H1 (cell line): ENCODE data around the gene ACTR5. TPM values are rescaled to one million over a fixed set of nuclear protein-coding genes. Genes with fewer than 3 reads are reported as not detected.

Experiments used
- ATF2 ChIP-seq: IDR thresholded peaks from 2 replicates; pipeline ENCODE4 v1.6.1; 2012; ENCODE audit warnings: low read length, inconsistent platforms
- BCL11A ChIP-seq, 2 experiments: IDR thresholded peaks; one replicate each; pipeline ENCODE4 v1.6.1; 2011; ENCODE audit warnings: low read depth in 2 of 2, low read length in 2 of 2, mild to moderate bottlenecking in 2 of 2
- EP300 ChIP-seq, 2 experiments: IDR thresholded peaks; 1 replicate in 1 of 2; 2 replicates in 1 of 2; pipeline ENCODE4 v1.6.1; 2011 to 2012; ENCODE audit warnings: low read depth in 2 of 2, low read length in 2 of 2, mild to moderate bottlenecking in 2 of 2, borderline replicate concordance in 1 of 2, inconsistent platforms in 1 of 2, moderate library complexity in 1 of 2
- FOSL1 ChIP-seq: IDR thresholded peaks from 2 replicates; pipeline ENCODE4 v1.6.1; 2011; ENCODE audit warnings: mild to moderate bottlenecking, low read depth, low read length, moderate library complexity; ENCODE audit not compliant: insufficient read depth
- GABPA ChIP-seq: IDR thresholded peaks from 2 replicates; pipeline ENCODE4 v1.6.1; 2011; ENCODE audit warnings: mild to moderate bottlenecking, low read length, moderate library complexity, borderline replicate concordance; ENCODE audit not compliant: insufficient read depth
- GTF2F1 ChIP-seq: IDR thresholded peaks from 2 replicates; pipeline ENCODE4 v1.6.1; 2012; ENCODE audit warnings: low read depth, low read length, improper control_type of control experiment, borderline replicate concordance
- MAFK ChIP-seq: IDR thresholded peaks from 2 replicates; pipeline ENCODE4 v1.6.1; 2012; ENCODE audit warnings: low read depth, mild to moderate bottlenecking, improper control_type of control experiment, low read length
- NRF1 ChIP-seq: IDR thresholded peaks from 2 replicates; pipeline ENCODE4 v1.6.1; 2011; ENCODE audit warnings: mild to moderate bottlenecking, low read depth, low read length, improper control_type of control experiment
- POLR2AphosphoS5 ChIP-seq: IDR thresholded peaks from 2 replicates; pipeline ENCODE4 v1.6.1; 2011; ENCODE audit warnings: low read depth, low read length
- RFX5 ChIP-seq: IDR thresholded peaks from 2 replicates; pipeline ENCODE4 v1.6.1; 2011; ENCODE audit warnings: low read depth, low read length, improper control_type of control experiment, borderline replicate concordance
- RNF2 ChIP-seq: fragments of 200-900, 300-1000 bp; sonication (generic); IDR thresholded peaks from 2 replicates; pipeline ENCODE4 v1.7.1; 2016; ENCODE audit warnings: borderline replicate concordance, low read depth, mild to moderate bottlenecking, antibody characterized with exemption, low read length; ENCODE audit not compliant: poor library complexity, severe bottlenecking; ENCODE audit errors: missing control alignments
- SIN3A ChIP-seq, 2 experiments: IDR thresholded peaks in 1 of 2; conservative IDR thresholded peaks in 1 of 2; 2 replicates each; pipeline ENCODE4 v1.6.1; 2011 to 2012; ENCODE audit warnings: low read length in 2 of 2, improper control_type of control experiment in 1 of 2, low read depth in 1 of 2, mild to moderate bottlenecking in 1 of 2
- SIX5 ChIP-seq: IDR thresholded peaks from 2 replicates; pipeline ENCODE4 v1.6.1; 2011; ENCODE audit warnings: mild to moderate bottlenecking, low read depth, low read length
- SP2 ChIP-seq: IDR thresholded peaks from 2 replicates; pipeline ENCODE4 v1.6.1; 2012; ENCODE audit warnings: mild to moderate bottlenecking, low read length, inconsistent platforms
- SRF ChIP-seq: IDR thresholded peaks from 2 replicates; pipeline ENCODE4 v1.6.1; 2011; ENCODE audit warnings: mild to moderate bottlenecking, low read depth, low read length, moderate library complexity
- TAF7 ChIP-seq: optimal IDR thresholded peaks from 2 replicates; pipeline ENCODE3; 2011; ENCODE audit warnings: low read depth, mild to moderate bottlenecking, inconsistent platforms, low read length, moderate library complexity, borderline replicate concordance
- TBP ChIP-seq: IDR thresholded peaks from 2 replicates; pipeline ENCODE4 v1.6.1; 2011; ENCODE audit warnings: low read depth, low read length, improper control_type of control experiment
- YY1 ChIP-seq: IDR thresholded peaks from 2 replicates; pipeline ENCODE4 v1.6.1; 2011; ENCODE audit warnings: low read depth, mild to moderate bottlenecking, low read length
- polyA plus RNA-seq, 7 experiments: library from polyadenylated mRNA; depleted of rRNA in 3 of 7; stranded (reverse) in 5 of 7; unstranded in 2 of 7; fragments of >200 nt in 5 of 7; fragments of 200-250 nt in 2 of 7; gene quantifications; 1 replicate in 5 of 7; 2 replicates in 1 of 7; 4 replicates in 1 of 7; pipeline versions ENCODE4 v1.2.1 to v1.2.3, GENCODE V29; 2011 to 2013; ENCODE audit warnings: missing spikeins in 2 of 7, mixed read lengths in 2 of 7
- total RNA-seq: library from RNA; stranded (reverse); fragmentation: NEBNext Ultra II Directional; extraction: Animal tissue kit (Norgen Biotek cat#: 25700); gene quantifications from 2 replicates; pipeline ENCODE4 v1.2.1, GENCODE V29; 2021
- TF ChIP-seq, protein P1 (sequence below): IDR thresholded peaks from 2 replicates; pipeline ENCODE4 v1.6.1; 2011; ENCODE audit warnings: low read length, improper control_type of control experiment

ACTR5 gene
- total and polyA plus RNA-seq, 2 of the 8 experiments (the other 6 are each of a cell fraction or from before 2014, with no cell fraction given), result 10.4 to 14.4 TPM

GRCh38 chr20:38726804-38727606 is 21.3 kb upstream of the ACTR5 start (continued):
- TF ChIP-seq SIX5, result no peak
- TF ChIP-seq MAFK, result no peak
- TF ChIP-seq, protein P1, sequence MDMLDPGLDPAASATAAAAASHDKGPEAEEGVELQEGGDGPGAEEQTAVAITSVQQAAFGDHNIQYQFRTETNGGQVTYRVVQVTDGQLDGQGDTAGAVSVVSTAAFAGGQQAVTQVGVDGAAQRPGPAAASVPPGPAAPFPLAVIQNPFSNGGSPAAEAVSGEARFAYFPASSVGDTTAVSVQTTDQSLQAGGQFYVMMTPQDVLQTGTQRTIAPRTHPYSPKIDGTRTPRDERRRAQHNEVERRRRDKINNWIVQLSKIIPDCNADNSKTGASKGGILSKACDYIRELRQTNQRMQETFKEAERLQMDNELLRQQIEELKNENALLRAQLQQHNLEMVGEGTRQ, result no peak
- peak; percentile 51; the same call in 1 of the 2 replicates for TF ChIP-seq RFX5
- TF ChIP-seq TBP, result peak; percentile 54; the same call in 1 of the 2 replicates
- peak in 1 of 2 experiments; percentile 52; a peak in 1 of 4 replicates for TF ChIP-seq SIN3A (conservative IDR thresholded peaks at IDR 0.05 in 1 of 2, IDR thresholded peaks at IDR 0.05 in 1 of 2; ENCODE audit: low read depth in 1 of 2, low read length in 2 of 2)
- no peak for TF ChIP-seq GABPA
- no peak for TF ChIP-seq GTF2F1
- TF ChIP-seq ATF2, result no peak
- TF ChIP-seq FOSL1, result no peak
- no peak for TF ChIP-seq TAF7
- TF ChIP-seq SRF, result no peak
- no peak for TF ChIP-seq RNF2
- TF ChIP-seq SP2, result no peak
- 0 out of 2 replicates have a peak, but pooled peaks have one; percentile 11 for TF ChIP-seq YY1
- no peak for TF ChIP-seq EP300 (IDR thresholded peaks at IDR 0.05; ENCODE audit: borderline replicate concordance in 1 of 2, low read depth in 2 of 2, low read length in 2 of 2)
- no peak for TF ChIP-seq POLR2AphosphoS5
- no peak for TF ChIP-seq BCL11A (IDR thresholded peaks at IDR 0.05; ENCODE audit: low read depth in 2 of 2, low read length in 2 of 2)
- no peak for TF ChIP-seq NRF1
